CD4-positive, alpha-beta memory T cell (primary cell): Measurements from ENCODE around the gene CPNE1. TPM values are rescaled to one million over a fixed set of nuclear protein-coding genes. Genes with fewer than 3 reads are reported as not detected.

Source experiments
- CTCF ChIA-PET: fragments of 350-600 bp; sonication (Branson Sonifier 250); formaldehyde crosslinking; loops from one replicate; lab custom pipeline; 2021; ENCODE audit warnings: inconsistent platforms; ENCODE audit not compliant: partially characterized antibody; lab: Charles Lee
- POLR2A ChIA-PET: fragments of 350-600 bp; sonication (Branson Sonifier 250); formaldehyde crosslinking; loops from one replicate; lab custom pipeline; 2021; ENCODE audit not compliant: partially characterized antibody; lab: Charles Lee
- DNase-seq, 5 donors: peaks; one replicate each; pipeline versions ENCODE4 v3.0.0 to v3.0.0-alpha.2; 2020 to 2022; ENCODE audit warnings: mixed read lengths in 1 of 5
- H3K27ac ChIP-seq: one replicate; pipeline ENCODE4 v1.7.0; 2013; ENCODE audit warnings: low read depth, low read length
- H3K27me3 ChIP-seq: 2 replicates; pipeline ENCODE4 v1.7.0; 2013; ENCODE audit warnings: mild to moderate bottlenecking, low read length, moderate library complexity; ENCODE audit not compliant: insufficient read depth
- H3K36me3 ChIP-seq: 2 replicates; pipeline ENCODE4 v1.7.0; 2013; ENCODE audit warnings: mild to moderate bottlenecking, low read length, moderate library complexity; ENCODE audit not compliant: insufficient read depth
- H3K4me1 ChIP-seq: 2 replicates; pipeline ENCODE4 v1.7.0; 2013; ENCODE audit warnings: mild to moderate bottlenecking, low read length, moderate library complexity; ENCODE audit not compliant: insufficient read depth
- H3K4me3 ChIP-seq, 2 donors: one replicate each; pipeline ENCODE4 v1.7.0; 2013; ENCODE audit warnings: low read length in 2 of 2, mild to moderate bottlenecking in 1 of 2
- H3K9me3 ChIP-seq, 2 donors: one replicate each; pipeline ENCODE4 v1.7.0; 2013; ENCODE audit warnings: low read length in 2 of 2, control low read depth in 1 of 2; ENCODE audit not compliant: control insufficient read depth in 1 of 2
- H3K27ac Mint-ChIP-seq, 7 donors: one replicate each; pipeline ENCODE4 v1.8.0; 2020 to 2021; ENCODE audit warnings: mixed read lengths in 7 of 7, mild to moderate bottlenecking in 6 of 7, inconsistent platforms in 3 of 7, moderate library complexity in 3 of 7
- H3K27me3 Mint-ChIP-seq, 2 donors: one replicate each; pipeline ENCODE4 v1.8.0; 2020 to 2021; ENCODE audit warnings: mixed read lengths in 2 of 2
- H3K36me3 Mint-ChIP-seq, 2 donors: one replicate each; pipeline ENCODE4 v1.8.0; 2020 to 2021; ENCODE audit warnings: mixed read lengths in 2 of 2, inconsistent platforms in 1 of 2, mild to moderate bottlenecking in 1 of 2
- H3K4me1 Mint-ChIP-seq, 4 donors: one replicate each; pipeline ENCODE4 v1.8.0; 2020 to 2021; ENCODE audit warnings: mixed read lengths in 4 of 4, mild to moderate bottlenecking in 1 of 4
- H3K4me3 Mint-ChIP-seq, 8 donors: one replicate each; pipeline ENCODE4 v1.8.0; 2020 to 2021; ENCODE audit warnings: mixed read lengths in 8 of 8, mild to moderate bottlenecking in 7 of 8, moderate library complexity in 6 of 8, inconsistent platforms in 3 of 8
- H3K9me3 Mint-ChIP-seq, 8 donors: one replicate each; pipeline ENCODE4 v1.8.0; 2020 to 2021; ENCODE audit warnings: mixed read lengths in 8 of 8, mild to moderate bottlenecking in 5 of 8, inconsistent platforms in 3 of 8, moderate library complexity in 1 of 8
- intact Hi-C: fragments of 100-400 bp; cut with micrococcal nuclease; formaldehyde crosslinking; loops from one replicate; pipeline ENCODE4 v1.15.1; 2023
- polyA plus RNA-seq, 2 donors: library from polyadenylated mRNA; unstranded; fragments of 300-500 nt; fragmentation: Illumina TruSeq; gene quantifications; one replicate each; pipeline ENCODE4 v1.2.3, GENCODE V29; 2021
- total RNA-seq, 2 experiments: library from RNA; stranded (reverse); gene quantifications; one replicate each; pipeline ENCODE4 v1.2.3, GENCODE V29; 2021

Gene CPNE1
- total and polyA plus RNA-seq, 4 experiments from 2014 or later = 305 to 353 (median 329) TPM

- no peak overlapping the region for H3K27ac ChIP-seq
- Mint-ChIP-seq H3K27me3 (no peaks in the 10 kb centered on the region), H3K4me3 (no peak overlapping the region), H3K4me1 (peaks cover 0 to 2% (median 0%) of the 10 kb centered on the region in 4 donors), H3K27ac (peak overlapping the region in 4 of 7 donors; percentile 30 to 84 (median 74)), H3K36me3 (peaks cover 35 to 45% of the 10 kb centered on the region in 2 donors), H3K9me3 (no peaks in the 10 kb centered on the region)
- ChIA-PET CTCF (interaction anchor here (1.3 kb wide), 1 partner anchor 31 kb away, joined by 3 read pairs; no protein-coding TSS in a partner anchor), POLR2A (interaction anchor here (1.1 kb wide), 1 partner anchor 10 kb away, joined by 3 read pairs; the partner anchor contains the start of gene SPAG4)
- DNase-seq = no peak
- intact Hi-C loops = no loop called here
- no peaks in the 10 kb centered on the region for H3K9me3 ChIP-seq
- H3K4me3 ChIP-seq = no peak overlapping the region
- H3K4me1 ChIP-seq = no peaks in the 10 kb centered on the region
- no peaks in the 10 kb centered on the region for H3K27me3 ChIP-seq
- H3K36me3 ChIP-seq = peaks cover 39% of the 10 kb centered on the region
Measured at GRCh38 chr20:35625584-35626385, 38.9 kb downstream of the CPNE1 start.

GRCh38 chr20:35621560-35621946 lies 43.1 kb downstream of the CPNE1 start:
- POLR2A ChIA-PET = interaction anchor here (6.3 kb wide), 1 partner anchor 42 kb away, joined by 97 read pairs; the partner anchor contains the start of genes CPNE1 and RBM12
- peaks cover 12% of the 10 kb centered on the region for H3K36me3 ChIP-seq
- no peak for DNase-seq
- H3K27ac ChIP-seq = no peak overlapping the region
- peak overlapping the region in 3 of 7 donors; percentile 37 to 86 (median 68) for H3K27ac Mint-ChIP-seq
- intact Hi-C loops = no loop called here
- H3K36me3 Mint-ChIP-seq = peaks cover 9 to 17% of the 10 kb centered on the region in 2 donors
- H3K27me3 ChIP-seq = no peaks in the 10 kb centered on the region
- CTCF ChIA-PET = interaction anchor here (1.5 kb wide), 1 partner anchor 13 kb away, joined by 3 read pairs; no protein-coding TSS in a partner anchor
- no peak overlapping the region for H3K4me3 ChIP-seq
- H3K4me1 Mint-ChIP-seq = peaks cover 10 to 34% (median 26%) of the 10 kb centered on the region in 4 donors
- no peaks in the 10 kb centered on the region for H3K9me3 ChIP-seq
- no peak overlapping the region for H3K4me3 Mint-ChIP-seq
- H3K9me3 Mint-ChIP-seq = no peaks in the 10 kb centered on the region
- H3K27me3 Mint-ChIP-seq = no peaks in the 10 kb centered on the region
- H3K4me1 ChIP-seq = peaks cover 32% of the 10 kb centered on the region

- Histone ChIP-seq H3K27ac (no peak overlapping the region), H3K9me3 (no peaks in the 10 kb centered on the region), H3K27me3 (no peaks in the 10 kb centered on the region), H3K36me3 (peaks cover 6% of the 10 kb centered on the region), H3K4me3 (no peak overlapping the region), H3K4me1 (peaks cover 32% of the 10 kb centered on the region)
- DNase-seq = no peak
- no peaks in the 10 kb centered on the region for H3K9me3 Mint-ChIP-seq
- ChIA-PET POLR2A (interaction anchor here (1.3 to 6.3 kb wide), 4 partner anchors 13 to 333 kb away, joined by 3 to 97 read pairs (median 19); partner anchors contain the start of genes CPNE1, RBM12 and SCAND1), CTCF (interaction anchor here (1.5 to 5.3 kb wide), 3 partner anchors 13 to 43 kb away, joined by 3 to 33 read pairs (median 22); partner anchors contain the start of genes CPNE1 and RBM12)
- peaks cover 13 to 39% (median 26%) of the 10 kb centered on the region in 4 donors for H3K4me1 Mint-ChIP-seq
- no peak overlapping the region for H3K4me3 Mint-ChIP-seq
- H3K27me3 Mint-ChIP-seq = no peaks in the 10 kb centered on the region
- peak overlapping the region in 4 of 7 donors; percentile 19 to 99 (median 52) for H3K27ac Mint-ChIP-seq
- peaks cover 7 to 12% of the 10 kb centered on the region in 2 donors for H3K36me3 Mint-ChIP-seq
- intact Hi-C loops = no loop called here
Measured at GRCh38 chr20:35620818-35621559, 43.7 kb downstream of the CPNE1 start.

- peak overlapping the region; percentile 36 to 75 for H3K4me3 ChIP-seq
- peaks cover 39% of the 10 kb centered on the region for H3K4me1 ChIP-seq
- peak overlapping the region; percentile 83 to 99 (median 89) for H3K27ac Mint-ChIP-seq
- peak overlapping the region; percentile 40 for H3K27ac ChIP-seq
- ChIA-PET CTCF (interaction anchor here (0.7 to 5.3 kb wide), 21 partner anchors 8 to 335 kb away, joined by 3 to 33 read pairs (median 4); partner anchors contain the start of genes CPNE1, ERGIC3, RBM12 and RBM39), POLR2A (interaction anchor here (0.7 to 6.3 kb wide), 23 partner anchors 10 to 1626 kb away, joined by 3 to 97 read pairs (median 4); partner anchors contain the start of genes CPNE1, NFS1, PHF20 and RALY)
- peaks cover 0 to 3% (median 0%) of the 10 kb centered on the region in 8 donors for H3K9me3 Mint-ChIP-seq
- no peaks in the 10 kb centered on the region for H3K9me3 ChIP-seq
- peaks cover 0 to 7% of the 10 kb centered on the region in 2 donors for H3K36me3 Mint-ChIP-seq
- DNase-seq = peak; percentile 71 to 81 (median 76)
- intact Hi-C loops = loop anchor here (5.0 kb wide), 1 partner anchor 333 kb away; the partner anchor contains the start of gene SCAND1
- H3K36me3 ChIP-seq = no peaks in the 10 kb centered on the region
- no peaks in the 10 kb centered on the region for H3K27me3 ChIP-seq
- peaks cover 0 to 3% of the 10 kb centered on the region in 2 donors for H3K27me3 Mint-ChIP-seq
- H3K4me1 Mint-ChIP-seq = peaks cover 17 to 47% (median 33%) of the 10 kb centered on the region in 4 donors
- H3K4me3 Mint-ChIP-seq = peak overlapping the region; percentile 84 to 97 (median 90)
Measured at GRCh38 chr20:35619196-35620095, 45.3 kb downstream of the CPNE1 start.

- Histone ChIP-seq H3K4me1 (peaks cover 39% of the 10 kb centered on the region), H3K4me3 (peak overlapping the region; percentile 45 to 47), H3K27me3 (no peaks in the 10 kb centered on the region), H3K36me3 (no peaks in the 10 kb centered on the region), H3K9me3 (no peaks in the 10 kb centered on the region), H3K27ac (peak overlapping the region; percentile 20)
- intact Hi-C loops = loop anchor here (5.0 kb wide), 1 partner anchor 334 kb away; the partner anchor contains the start of gene SCAND1
- Mint-ChIP-seq H3K27ac (peak overlapping the region; percentile 81 to 99 (median 86)), H3K9me3 (peaks cover 0 to 3% (median 0%) of the 10 kb centered on the region in 8 donors), H3K4me3 (peak overlapping the region; percentile 84 to 97 (median 90)), H3K4me1 (peaks cover 17 to 47% (median 34%) of the 10 kb centered on the region in 4 donors), H3K27me3 (peaks cover 0 to 3% of the 10 kb centered on the region in 2 donors), H3K36me3 (peaks cover 0 to 7% of the 10 kb centered on the region in 2 donors)
- POLR2A ChIA-PET = interaction anchor here (0.7 to 6.3 kb wide), 19 partner anchors 12 to 1625 kb away, joined by 3 to 97 read pairs (median 5); partner anchors contain the start of genes CPNE1, NFS1, PHF20 and RALY
- DNase-seq = peak in 3 of 5 donors; percentile 23 to 52 (median 24)
- CTCF ChIA-PET = interaction anchor here (0.6 to 5.3 kb wide), 19 partner anchors 7 to 336 kb away, joined by 3 to 33 read pairs (median 4); partner anchors contain the start of genes CPNE1, ERGIC3, RBM12 and SCAND1
Measured at GRCh38 chr20:35618263-35619131, 46.2 kb downstream of the CPNE1 start.
